GM19035 (cell line): ENCODE measurements around the gene ABHD12B.

Experiments
- ATAC-seq: cut with Tn5 transposase; IDR thresholded peaks from one replicate; pipeline ENCODE4 v1.9.1; 2021; ENCODE audit not compliant: unreplicated experiment

Gene ABHD12B

GRCh38 chr14:50871914-50872732 is at the start of gene ABHD12B:
Gene ABHD12B (plus strand): TSS chr14:50872053. CDS start chr14:50872175, 122 bp downstream.
- no peak for ATAC-seq

- ATAC-seq, result no peak
Measured at GRCh38 chr14:50822501-50823042, 49.3 kb upstream of the ABHD12B start.

- peak; percentile 31 for ATAC-seq
Measured at GRCh38 chr14:50823051-50823761, 48.6 kb upstream of the ABHD12B start.

- ATAC-seq, result peak; percentile 58
Measured at GRCh38 chr14:50823762-50824636, 47.9 kb upstream of the ABHD12B start.

GRCh38 chr14:50825307-50825706 is 46.5 kb upstream of the ABHD12B start:
- ATAC-seq, result no peak

- ATAC-seq, result no peak
Measured at GRCh38 chr14:50826681-50827080, 45.2 kb upstream of the ABHD12B start.

GRCh38 chr14:50828721-50829488 is 42.9 kb upstream of the ABHD12B start:
- ATAC-seq, result no peak

GRCh38 chr14:50829489-50830043 is 42.3 kb upstream of the ABHD12B start:
- no peak for ATAC-seq

- peak; percentile 47 for ATAC-seq
Measured at GRCh38 chr14:50830044-50830931, 41.6 kb upstream of the ABHD12B start.

GRCh38 chr14:50830932-50831725 is 40.7 kb upstream of the ABHD12B start, which contains the start of gene NIN:
Gene NIN (minus strand): TSS chr14:50831162. CDS start chr14:50822056, 9,106 bp downstream.
- ATAC-seq, result peak; percentile 77

GRCh38 chr14:50831726-50832168 is 40.1 kb upstream of the ABHD12B start:
- no peak for ATAC-seq

- no peak for ATAC-seq
Measured at GRCh38 chr14:50832935-50833630, 38.8 kb upstream of the ABHD12B start.

- no peak for ATAC-seq
Measured at GRCh38 chr14:50834802-50835276, 37.0 kb upstream of the ABHD12B start.

- ATAC-seq, result no peak
Measured at GRCh38 chr14:50835280-50835679, 36.6 kb upstream of the ABHD12B start.

GRCh38 chr14:50836515-50836914 is 35.3 kb upstream of the ABHD12B start:
- no peak for ATAC-seq

- no peak for ATAC-seq
Measured at GRCh38 chr14:50837271-50837670, 34.6 kb upstream of the ABHD12B start.

- no peak for ATAC-seq
Measured at GRCh38 chr14:50837850-50838470, 33.9 kb upstream of the ABHD12B start.
